CD14-positive monocyte (primary cell): ENCODE results near the gene MIDN. TPM values are rescaled to one million over a fixed set of nuclear protein-coding genes. Genes with fewer than 3 reads are reported as not detected.

Source experiments
- DNase-seq, 3 donors: peaks; one replicate each; pipeline ENCODE4 v3.0.0-alpha.2; 2011 to 2022
- H2AFZ ChIP-seq: 2 replicates; pipeline ENCODE4 v1.6.0; 2012; ENCODE audit warnings: mild to moderate bottlenecking, low read depth, low read length, inconsistent platforms; ENCODE audit not compliant: insufficient read depth, poor library complexity, severe bottlenecking
- H3K27ac ChIP-seq, 2 donors: 1 replicate in 1 of 2; 2 replicates in 1 of 2; pipeline ENCODE4 v1.5.1; 2012 to 2013; ENCODE audit warnings: low read length in 2 of 2, control low read depth in 1 of 2, inconsistent platforms in 1 of 2, low read depth in 1 of 2, mild to moderate bottlenecking in 1 of 2
- H3K27me3 ChIP-seq, 2 donors: one replicate each; pipeline versions ENCODE4 v1.6.0 to v1.6.1; 2011 to 2013; ENCODE audit warnings: low read length in 2 of 2; ENCODE audit not compliant: control insufficient read depth in 2 of 2, insufficient read depth in 2 of 2
- H3K36me3 ChIP-seq, 2 donors: replicated peaks in 1 of 2; 1 replicate in 1 of 2; 2 replicates in 1 of 2; pipeline versions ENCODE4 v1.5.1 to v1.6.1; 2012 to 2013; ENCODE audit warnings: low read length in 2 of 2, control low read depth in 1 of 2, inconsistent platforms in 1 of 2, mild to moderate bottlenecking in 1 of 2; ENCODE audit not compliant: insufficient read depth in 2 of 2, control insufficient read depth in 1 of 2
- H3K4me1 ChIP-seq, 2 donors: 1 replicate in 1 of 2; 2 replicates in 1 of 2; pipeline versions ENCODE4 v1.5.1 to v1.6.1; 2012 to 2013; ENCODE audit warnings: low read length in 2 of 2, control low read depth in 1 of 2, inconsistent platforms in 1 of 2, mild to moderate bottlenecking in 1 of 2, moderate library complexity in 1 of 2; ENCODE audit not compliant: insufficient read depth in 2 of 2, control insufficient read depth in 1 of 2
- H3K4me2 ChIP-seq: replicated peaks from 2 replicates; pipeline ENCODE3; 2012; ENCODE audit warnings: low read length, moderate library complexity, mild to moderate bottlenecking; ENCODE audit not compliant: poor library complexity, severe bottlenecking; ENCODE audit errors: extremely low read depth
- H3K4me3 ChIP-seq, 3 experiments: fragments of 200-600 bp in 1 of 3; sonication (generic) in 1 of 3; replicated peaks in 1 of 3; 1 replicate in 2 of 3; 2 replicates in 1 of 3; pipeline ENCODE4 v1.5.1; 2011 to 2013; ENCODE audit warnings: low read length in 3 of 3, mild to moderate bottlenecking in 3 of 3, control low read depth in 2 of 3, low read depth in 2 of 3, inconsistent platforms in 1 of 3, moderate library complexity in 1 of 3
- H3K79me2 ChIP-seq: 2 replicates; pipeline ENCODE4 v1.6.0; 2012; ENCODE audit warnings: mild to moderate bottlenecking, control low read depth, inconsistent platforms, low read length, moderate library complexity; ENCODE audit not compliant: insufficient read depth
- H3K9ac ChIP-seq: 2 replicates; pipeline ENCODE4 v1.6.0; 2017; ENCODE audit warnings: low read length, mild to moderate bottlenecking; ENCODE audit not compliant: insufficient read depth, poor library complexity, severe bottlenecking
- H3K9me3 ChIP-seq, 2 donors: replicated peaks in 1 of 2; 1 replicate in 1 of 2; 2 replicates in 1 of 2; pipeline versions ENCODE4 v1.5.1 to v1.6.1; 2012 to 2013; ENCODE audit warnings: low read length in 2 of 2, control low read depth in 1 of 2; ENCODE audit not compliant: control insufficient read depth in 1 of 2, insufficient read depth in 1 of 2
- H4K20me1 ChIP-seq: 2 replicates; pipeline ENCODE4 v1.6.0; 2012; ENCODE audit warnings: mild to moderate bottlenecking, low read length, control low read depth, moderate library complexity; ENCODE audit not compliant: insufficient read depth
- H3K27ac Mint-ChIP-seq, 7 donors: one replicate each; pipeline ENCODE4 v1.8.0; 2020; ENCODE audit warnings: mild to moderate bottlenecking in 7 of 7, mixed read lengths in 7 of 7, moderate library complexity in 6 of 7, inconsistent platforms in 2 of 7
- H3K27me3 Mint-ChIP-seq, 3 donors: one replicate each; pipeline ENCODE4 v1.8.0; 2021 to 2022; ENCODE audit warnings: low read depth in 3 of 3, mild to moderate bottlenecking in 3 of 3, mixed read lengths in 3 of 3, moderate library complexity in 3 of 3, inconsistent platforms in 1 of 3
- H3K36me3 Mint-ChIP-seq, 2 donors: one replicate each; pipeline ENCODE4 v1.8.0; 2020; ENCODE audit warnings: mixed read lengths in 2 of 2, inconsistent platforms in 1 of 2, mild to moderate bottlenecking in 1 of 2
- H3K4me1 Mint-ChIP-seq: one replicate; pipeline ENCODE4 v1.8.0; 2020; ENCODE audit warnings: mild to moderate bottlenecking, mixed read lengths
- H3K4me3 Mint-ChIP-seq, 2 donors: one replicate each; pipeline ENCODE4 v1.8.0; 2020; ENCODE audit warnings: mild to moderate bottlenecking in 2 of 2, mixed read lengths in 2 of 2, moderate library complexity in 1 of 2
- H3K9me3 Mint-ChIP-seq, 7 donors: one replicate each; pipeline ENCODE4 v1.8.0; 2020 to 2022; ENCODE audit warnings: mixed read lengths in 7 of 7, mild to moderate bottlenecking in 6 of 7, moderate library complexity in 6 of 7, inconsistent platforms in 2 of 7
- CTCF ChIP-seq: fragments of 200-600 bp; IDR thresholded peaks from one replicate; pipeline ENCODE4 v1.8.0; 2022; ENCODE audit warnings: antibody characterized with exemption, mild to moderate bottlenecking
- WGBS: methylation state at CpG from one replicate; pipeline ENCODE4 v1.1.5; 2013; ENCODE audit warnings: missing lambda C conversion rate; ENCODE audit not compliant: insufficient coverage; 5-methylcytosine and 5-hydroxymethylcytosine counted together
- intact Hi-C, 2 donors: fragments of 100-400 bp; cut with micrococcal nuclease; formaldehyde crosslinking; loops; one replicate each; pipeline versions ENCODE4 v1.15.0 to v1.15.1; 2023
- polyA plus RNA-seq, 3 donors: library from polyadenylated mRNA; depleted of rRNA in 1 of 3; unstranded in 2 of 3; stranded (reverse) in 1 of 3; fragments of 300-500 nt in 2 of 3; fragments of >200 nt in 1 of 3; fragmentation: Illumina TruSeq in 2 of 3; gene quantifications; 1 replicate in 2 of 3; 2 replicates in 1 of 3; pipeline ENCODE4 v1.2.3, GENCODE V29; 2012 to 2021

Gene MIDN
- polyA plus RNA-seq, 3 donors: 5.6 to 301 (median 11.0) TPM

DNA sequence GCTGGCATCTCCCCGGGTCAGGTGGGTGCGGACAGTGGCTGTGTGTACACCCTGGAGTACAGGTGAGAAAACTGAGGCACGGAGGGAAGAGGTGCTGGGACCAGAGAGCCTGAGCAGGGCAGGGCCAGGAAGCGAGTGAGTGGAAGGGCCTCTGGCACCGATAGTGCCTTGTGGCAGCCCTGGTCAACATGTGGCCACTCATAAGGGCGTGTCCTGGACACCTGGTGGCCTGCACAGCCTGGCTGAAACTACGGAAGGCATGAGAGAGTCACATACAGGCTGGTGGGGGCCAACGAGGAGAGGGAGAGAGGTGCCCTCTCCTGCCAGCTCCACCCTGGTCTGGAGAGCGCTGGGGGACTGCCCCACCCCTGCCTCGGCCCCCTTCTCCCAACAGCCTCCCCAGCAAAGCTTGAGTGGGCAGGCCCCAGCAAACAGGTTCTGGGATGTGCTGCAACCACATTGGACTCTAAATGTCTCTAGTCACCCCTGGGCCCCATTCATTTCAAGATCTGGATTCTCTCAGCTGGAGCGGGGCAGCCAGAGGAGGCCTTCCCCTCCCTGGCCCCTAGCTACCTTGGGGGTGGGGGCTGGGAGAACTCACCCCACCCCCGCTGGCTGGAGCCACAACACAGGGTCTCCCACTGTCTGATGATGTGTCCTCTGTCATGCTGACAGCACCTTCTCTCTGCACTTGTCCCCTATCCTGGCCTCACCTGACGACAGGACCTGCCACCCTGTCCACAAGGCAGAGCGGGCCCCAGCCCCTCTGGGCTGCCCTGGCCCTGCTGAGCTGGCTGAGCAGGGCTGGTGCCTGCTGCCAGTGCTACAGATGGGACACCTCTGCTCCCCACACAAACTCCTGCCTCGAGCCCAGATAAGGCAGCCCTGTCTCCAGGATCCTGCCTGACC lies 16.4 kb upstream of the MIDN start:
- Histone ChIP-seq H3K27me3 (peaks cover 6 to 17% of the 10 kb centered on the region in 2 donors), H3K9ac (no peak overlapping the region), H3K4me1 (peaks cover under 1 to 3% of the 10 kb centered on the region in 2 donors), H3K36me3 (peaks cover 0 to 11% of the 10 kb centered on the region in 2 donors), H4K20me1 (no peaks in the 10 kb centered on the region), H3K4me3 (no peak overlapping the region), H2AFZ (no peak overlapping the region), H3K27ac (no peak overlapping the region), H3K79me2 (no peaks in the 10 kb centered on the region), H3K9me3 (no peaks in the 10 kb centered on the region), H3K4me2 (no peak overlapping the region)
- no peak overlapping the region for H3K4me3 Mint-ChIP-seq
- peaks cover 0 to 13% (median 3%) of the 10 kb centered on the region in 7 donors for H3K9me3 Mint-ChIP-seq
- H3K27ac Mint-ChIP-seq: peak overlapping the region in 4 of 7 donors; percentile 27 to 72 (median 48)
- no peak for TF ChIP-seq CTCF
- intact Hi-C loops: no loop called here
- H3K27me3 Mint-ChIP-seq: peaks cover 10 to 26% (median 20%) of the 10 kb centered on the region in 3 donors
- peaks cover 6% of the 10 kb centered on the region for H3K4me1 Mint-ChIP-seq
- WGBS: 84% methylated on average over 12 of the region's 15 CpGs
- H3K36me3 Mint-ChIP-seq: peaks cover 5 to 10% of the 10 kb centered on the region in 2 donors
- no peak for DNase-seq

- Histone ChIP-seq H3K9ac (no peak overlapping the region), H3K79me2 (no peaks in the 10 kb centered on the region), H3K4me3 (no peak overlapping the region), H3K4me1 (peaks cover 6 to 9% of the 10 kb centered on the region in 2 donors), H3K9me3 (no peaks in the 10 kb centered on the region), H3K27ac (no peak overlapping the region), H3K4me2 (no peak overlapping the region), H3K27me3 (peaks cover 11 to 22% of the 10 kb centered on the region in 2 donors), H3K36me3 (peaks cover 0 to 5% of the 10 kb centered on the region in 2 donors), H4K20me1 (no peaks in the 10 kb centered on the region), H2AFZ (no peak overlapping the region)
- no peak for TF ChIP-seq CTCF
- 40% methylated on average over 7 of the region's 15 CpGs for WGBS
- intact Hi-C loops: no loop called here
- peaks cover 13 to 30% (median 22%) of the 10 kb centered on the region in 3 donors for H3K27me3 Mint-ChIP-seq
- peak overlapping the region in 3 of 7 donors; percentile 27 to 33 (median 28) for H3K27ac Mint-ChIP-seq
- peaks cover 0 to 9% (median 2%) of the 10 kb centered on the region in 7 donors for H3K9me3 Mint-ChIP-seq
- peaks cover 7% of the 10 kb centered on the region for H3K4me1 Mint-ChIP-seq
- DNase-seq: peak in 1 of 3 donors; percentile 40
- H3K36me3 Mint-ChIP-seq: peaks cover 3 to 4% of the 10 kb centered on the region in 2 donors
- no peak overlapping the region for H3K4me3 Mint-ChIP-seq
Measured at GRCh38 chr19:1232652-1233072, 15.7 kb upstream of the MIDN start.
